GM13977 (cell line): ENCODE data around the gene PLA2R1.
"Not testable (repeated sequence)": the region's sequence is repeated elsewhere in the genome, so short reads cannot be mapped to it uniquely, and the experiment has no call there.

Source experiments
- DNase-seq: peaks from one replicate; pipeline ENCODE4 v3.0.0; 2012; ENCODE audit warnings: low spot score
- in situ Hi-C: fragments of 300-500 bp; cut with MboI; formaldehyde crosslinking; loops from one replicate; pipeline ENCODE4 v1.12.0; 2022; ENCODE audit warnings: low sequenced_read_pairs, low pct_unique_long_range_greater_than_20kb, mixed read lengths, inconsistent platforms; ENCODE audit not compliant: unreplicated experiment
- TF ChIP-seq, protein P1 (sequence below): IDR thresholded peaks from 2 replicates; pipeline ENCODE4 v1.5.1; 2012; ENCODE audit warnings: mild to moderate bottlenecking, control low read depth; ENCODE audit not compliant: insufficient read depth; ENCODE audit errors: extremely low read depth, missing control alignments

Gene PLA2R1

DNA sequence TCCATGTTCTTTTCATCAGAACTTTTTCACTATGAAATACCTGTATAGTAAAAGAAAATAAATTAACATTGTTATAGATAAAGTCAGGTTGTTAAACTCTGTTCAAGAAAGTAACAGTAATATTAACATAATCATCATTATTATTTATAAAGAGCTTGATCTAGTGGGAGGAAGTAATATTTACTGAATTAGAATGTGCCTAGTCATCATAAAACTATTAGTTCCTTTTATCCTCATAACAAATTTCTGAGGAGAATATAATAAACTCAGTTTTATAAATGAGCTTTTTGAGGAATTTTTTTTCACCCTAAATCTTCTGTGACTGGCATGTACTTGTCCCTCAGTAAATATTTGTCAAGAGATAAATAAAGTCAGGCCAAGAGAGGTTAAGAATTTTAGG is 78.4 kb downstream of the PLA2R1 start:
- no peak for DNase-seq
- TF ChIP-seq, protein P1, sequence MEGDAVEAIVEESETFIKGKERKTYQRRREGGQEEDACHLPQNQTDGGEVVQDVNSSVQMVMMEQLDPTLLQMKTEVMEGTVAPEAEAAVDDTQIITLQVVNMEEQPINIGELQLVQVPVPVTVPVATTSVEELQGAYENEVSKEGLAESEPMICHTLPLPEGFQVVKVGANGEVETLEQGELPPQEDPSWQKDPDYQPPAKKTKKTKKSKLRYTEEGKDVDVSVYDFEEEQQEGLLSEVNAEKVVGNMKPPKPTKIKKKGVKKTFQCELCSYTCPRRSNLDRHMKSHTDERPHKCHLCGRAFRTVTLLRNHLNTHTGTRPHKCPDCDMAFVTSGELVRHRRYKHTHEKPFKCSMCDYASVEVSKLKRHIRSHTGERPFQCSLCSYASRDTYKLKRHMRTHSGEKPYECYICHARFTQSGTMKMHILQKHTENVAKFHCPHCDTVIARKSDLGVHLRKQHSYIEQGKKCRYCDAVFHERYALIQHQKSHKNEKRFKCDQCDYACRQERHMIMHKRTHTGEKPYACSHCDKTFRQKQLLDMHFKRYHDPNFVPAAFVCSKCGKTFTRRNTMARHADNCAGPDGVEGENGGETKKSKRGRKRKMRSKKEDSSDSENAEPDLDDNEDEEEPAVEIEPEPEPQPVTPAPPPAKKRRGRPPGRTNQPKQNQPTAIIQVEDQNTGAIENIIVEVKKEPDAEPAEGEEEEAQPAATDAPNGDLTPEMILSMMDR, result no peak
- in situ Hi-C loops, result no loop called here

DNA sequence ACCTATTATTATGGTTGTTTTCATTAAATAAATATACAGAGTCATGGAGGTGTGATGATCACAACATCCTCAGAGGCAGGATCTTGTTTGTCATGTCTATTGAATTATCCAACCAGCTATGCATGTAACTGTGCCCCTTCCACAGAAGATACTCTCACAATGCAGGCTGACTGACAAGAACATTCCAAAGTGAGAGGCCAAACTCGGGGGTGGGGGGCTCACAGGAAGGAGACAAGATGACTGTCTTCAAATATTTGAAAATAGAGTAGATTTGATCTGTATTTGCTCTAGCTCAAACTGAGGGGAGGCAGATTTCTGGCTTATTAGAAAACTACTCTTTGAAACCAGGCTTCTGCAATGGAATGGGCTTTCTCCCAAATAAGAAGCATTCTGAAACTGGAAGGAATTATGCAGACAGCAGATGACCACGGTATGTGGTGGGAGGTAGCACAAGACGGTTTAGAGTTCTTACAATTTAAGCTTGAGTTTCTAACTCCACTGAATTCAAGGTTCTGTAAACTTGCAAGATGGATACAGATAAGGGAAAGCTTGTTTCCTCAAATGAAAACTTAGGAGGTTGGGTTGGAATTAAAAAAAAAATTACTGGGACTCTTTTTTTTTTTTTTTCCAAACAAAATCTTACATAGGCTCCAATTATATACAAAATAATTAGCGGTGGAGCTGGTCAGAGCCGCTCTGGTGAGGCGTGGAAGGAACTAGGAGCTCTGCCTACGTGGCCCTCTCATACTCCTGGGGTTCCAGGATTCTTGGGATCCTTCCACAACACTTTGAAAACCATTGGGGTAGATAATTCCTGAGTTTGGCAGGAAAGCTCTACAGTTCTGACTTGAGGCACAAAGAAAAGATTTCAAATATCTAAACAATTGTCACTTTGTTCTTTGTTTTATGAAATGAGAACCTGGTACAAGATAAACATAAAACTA is 79.3 kb downstream of the PLA2R1 start:
- TF ChIP-seq, protein P1, result no peak
- DNase-seq, result no peak
- in situ Hi-C loops, result no loop called here

DNA sequence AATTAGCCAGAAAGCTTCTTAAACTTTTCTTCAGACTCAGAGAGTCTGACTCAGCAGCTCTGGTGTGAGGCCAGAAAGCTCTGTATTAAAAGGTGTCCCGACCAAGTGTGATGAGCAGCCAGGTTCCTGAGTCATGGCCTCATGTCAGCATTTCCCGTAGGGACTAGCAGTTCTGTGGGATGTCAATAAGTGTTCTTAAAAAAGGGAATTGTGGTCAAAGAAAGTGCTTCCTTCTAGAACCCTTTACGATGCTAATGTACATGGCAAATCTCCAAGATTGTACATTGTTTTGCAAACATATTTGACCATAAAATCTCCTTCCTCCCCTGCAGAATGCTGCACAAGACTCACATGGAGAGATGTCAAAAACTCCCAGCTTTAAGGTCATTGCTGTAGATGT is 80.1 kb downstream of the PLA2R1 start:
- in situ Hi-C loops, result no loop called here
- TF ChIP-seq, protein P1, result no peak
- no peak for DNase-seq

DNA sequence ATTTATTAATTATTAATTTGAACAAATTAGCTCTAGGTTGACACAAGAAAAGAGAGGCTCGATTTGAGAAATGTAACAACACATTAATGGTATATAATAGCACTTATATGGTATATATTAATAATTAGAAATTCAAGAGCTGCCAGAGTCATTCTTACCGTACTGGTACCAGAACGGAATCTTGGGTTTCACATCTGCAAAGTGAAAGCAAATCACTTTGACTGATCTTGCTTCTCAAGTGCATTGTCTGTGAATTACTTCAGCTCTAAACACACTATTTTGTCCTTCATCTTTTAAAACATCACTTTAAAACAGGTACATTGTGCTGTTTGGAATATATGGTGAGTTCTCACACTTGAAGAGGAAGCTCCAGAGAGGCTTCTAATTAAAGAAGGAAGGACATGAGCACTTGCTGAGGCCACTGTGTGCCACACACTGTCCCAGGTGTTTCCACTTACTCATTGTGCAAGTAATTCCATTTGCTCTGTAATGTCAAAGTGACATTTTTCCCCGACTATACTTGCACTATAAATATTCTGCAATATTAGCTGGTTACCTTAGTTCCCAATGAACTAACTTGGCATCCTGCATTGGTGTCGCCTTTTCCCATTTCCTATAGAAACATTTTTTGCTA is 85.8 kb downstream of the PLA2R1 start:
- TF ChIP-seq, protein P1, result no peak
- no peak for DNase-seq
- in situ Hi-C loops, result no loop called here

DNA sequence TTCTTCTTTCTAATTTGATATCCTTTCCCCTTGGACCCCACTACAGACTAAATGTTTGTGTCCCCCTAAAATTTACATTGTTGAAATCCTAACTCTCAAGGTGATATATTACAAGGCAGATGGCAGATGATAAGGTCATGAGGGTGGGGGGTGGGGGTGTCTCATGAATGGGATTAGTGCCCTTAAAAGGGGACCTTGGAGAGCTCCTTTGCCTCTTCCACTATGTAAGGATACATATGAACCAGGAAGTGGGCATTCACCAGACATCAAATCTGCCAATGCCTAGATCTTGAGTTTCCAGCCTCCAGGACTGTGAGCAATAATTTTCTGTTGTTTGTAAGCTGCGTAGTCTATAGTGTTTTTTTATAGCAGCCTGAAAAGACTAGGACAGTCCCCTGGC is 89.1 kb downstream of the PLA2R1 start:
- TF ChIP-seq, protein P1, result no peak
- in situ Hi-C loops, result loop anchor here (25.0 kb wide), 1 partner anchor 1061 kb away; no protein-coding TSS in a partner anchor
- no peak for DNase-seq

DNA sequence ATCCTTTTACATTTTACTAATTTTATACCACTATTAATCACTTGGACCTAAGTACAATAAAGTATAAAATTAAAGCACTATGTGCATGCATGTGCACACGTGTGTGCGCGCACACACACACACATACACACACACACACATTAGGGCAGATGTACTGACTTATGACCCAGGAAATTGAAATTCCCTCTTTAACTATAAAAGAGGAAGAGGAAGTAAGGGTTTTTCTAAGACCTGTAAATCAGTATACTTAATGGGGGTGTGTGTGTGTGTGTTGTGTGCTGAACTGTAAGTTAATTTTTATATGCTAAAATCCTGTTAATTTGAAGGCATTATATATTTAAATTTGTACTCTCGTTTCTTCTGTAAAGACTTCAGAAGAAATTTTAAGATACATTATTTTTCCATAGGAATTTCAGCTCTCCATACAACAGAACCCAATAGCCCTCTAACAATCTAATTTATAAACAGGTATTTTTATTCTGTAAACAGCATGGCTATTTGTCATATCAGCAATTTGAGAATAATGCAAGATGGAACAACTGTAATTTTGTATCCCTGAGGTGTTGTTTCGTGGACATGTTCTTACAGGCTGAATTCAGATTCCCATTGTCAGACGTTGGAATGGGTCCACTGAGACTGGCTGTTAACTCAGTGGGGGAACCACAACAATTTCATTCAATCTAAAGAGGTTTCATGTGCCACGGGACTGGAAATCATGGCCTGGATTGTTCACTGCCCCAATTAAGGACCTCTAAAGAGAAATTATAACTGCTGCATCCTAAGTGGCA is 90.9 kb downstream of the PLA2R1 start:
- TF ChIP-seq, protein P1, result no peak
- no peak for DNase-seq
- in situ Hi-C loops, result loop anchor here (25.0 kb wide), 1 partner anchor 1059 kb away; no protein-coding TSS in a partner anchor

DNA sequence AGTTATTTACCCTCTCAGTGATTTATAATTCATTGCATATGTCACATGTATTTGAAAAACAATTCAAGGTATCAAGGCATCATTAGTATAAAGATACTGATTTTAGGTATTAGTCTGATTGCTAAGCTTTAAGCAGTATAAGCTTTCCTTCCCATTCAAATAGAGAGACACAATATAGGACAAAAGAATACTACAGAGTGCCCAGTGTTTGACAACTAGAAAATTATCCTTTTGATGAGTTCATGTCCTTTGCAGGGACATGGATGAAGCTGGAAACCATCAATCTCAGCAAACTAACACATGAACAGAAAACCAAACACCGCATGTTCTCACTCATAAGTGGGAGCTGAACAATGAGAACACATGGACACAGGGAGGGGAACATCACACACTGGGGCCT is 91.9 kb downstream of the PLA2R1 start:
- in situ Hi-C loops, result loop anchor here (25.0 kb wide), 1 partner anchor 1058 kb away; no protein-coding TSS in a partner anchor

More for the DNA sequence above, 91.9 kb downstream of the PLA2R1 start:
- not testable (repeated sequence) for DNase-seq
